Smooth muscle cell of the brain vasculature (primary cell): ENCODE results near the gene TMEM179B.
"Not testable (repeated sequence)": the region's sequence is repeated elsewhere in the genome, so short reads cannot be mapped to it uniquely, and the experiment has no call there.

Experiments used
- DNase-seq: peaks from one replicate; pipeline ENCODE4 v3.0.0-alpha.2; 2012; ENCODE audit warnings: low read depth, low spot score

Gene TMEM179B

DNA sequence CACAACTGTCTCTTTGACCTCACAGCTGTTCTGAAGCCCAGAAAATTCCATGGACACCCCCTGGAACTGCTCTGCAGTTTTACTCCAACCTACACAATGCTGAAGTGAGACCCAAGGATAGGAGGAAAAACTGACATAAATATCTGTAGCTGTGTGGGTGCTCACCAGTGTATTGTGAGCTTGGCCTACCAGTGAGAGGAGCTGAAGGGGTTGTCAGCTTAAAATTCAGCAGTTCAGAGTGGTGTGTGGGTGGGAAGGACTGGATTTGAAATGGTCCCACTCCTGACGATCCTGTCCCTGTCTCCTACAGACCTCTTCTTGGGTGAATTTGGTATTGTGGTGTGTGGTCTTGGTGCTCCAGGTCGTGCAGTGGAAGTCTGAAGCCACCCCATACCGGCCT lies 2.4 kb downstream of the TMEM179B start:
- DNase-seq = no peak

DNA sequence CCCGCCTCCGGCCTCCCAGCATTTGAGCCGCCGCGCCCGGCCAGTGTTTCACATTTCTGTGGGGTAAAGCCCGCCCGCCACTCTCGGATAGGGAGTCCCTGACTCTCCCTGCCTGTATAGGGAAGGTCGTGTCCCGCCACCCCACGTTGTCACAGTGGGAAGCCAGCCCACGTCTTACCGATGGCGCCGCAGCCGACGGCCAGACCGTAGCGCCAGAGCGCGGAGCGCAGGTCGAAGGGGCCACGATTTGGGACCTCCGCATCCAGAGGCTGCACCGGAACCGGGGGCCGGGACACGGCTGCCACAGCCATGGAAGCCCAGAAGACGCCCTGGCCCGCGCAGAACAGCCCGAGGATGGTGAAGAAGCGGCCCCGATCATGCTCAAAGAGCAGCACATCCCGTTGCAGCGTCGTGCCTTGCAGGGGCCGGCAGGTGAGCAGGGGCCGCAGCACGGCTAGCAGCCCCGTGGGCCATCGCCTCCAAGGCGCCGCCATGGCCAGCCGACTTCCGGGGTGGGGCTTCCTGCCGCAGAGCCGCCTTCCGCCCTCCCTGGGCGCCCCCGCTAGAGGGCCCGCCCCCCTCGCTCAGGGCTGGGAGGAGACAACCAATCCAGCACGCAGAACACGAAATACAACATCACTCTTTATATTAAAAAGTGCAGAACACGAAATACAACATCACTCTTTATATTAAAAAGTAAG lies 4.4 kb downstream of the TMEM179B start, which contains the start of gene TMEM223:
Gene TMEM223 (minus strand): TSS at position 506 of the 701 bp plus-strand sequence. CDS start 12 bp downstream, at position 494.
- DNase-seq = no peak

DNA sequence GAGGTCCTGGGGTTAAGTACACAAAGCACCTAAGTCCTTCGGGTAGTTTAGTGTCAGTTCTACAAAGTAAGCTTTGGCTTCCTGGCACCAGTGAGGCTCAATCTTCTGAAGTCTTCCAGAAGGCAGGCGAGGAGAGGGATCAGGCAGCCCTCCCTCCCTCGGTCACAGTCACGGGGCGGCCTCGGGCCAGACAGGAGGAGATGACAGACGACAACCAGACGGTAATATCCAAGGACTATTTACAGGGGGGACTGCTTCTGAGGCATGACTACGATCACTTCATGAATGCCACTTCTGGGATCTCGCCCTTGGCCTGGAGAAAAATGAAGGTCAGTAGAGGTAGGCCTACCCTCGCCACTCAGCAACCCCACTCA lies 5.0 kb downstream of the TMEM179B start:
- no peak for DNase-seq

DNA sequence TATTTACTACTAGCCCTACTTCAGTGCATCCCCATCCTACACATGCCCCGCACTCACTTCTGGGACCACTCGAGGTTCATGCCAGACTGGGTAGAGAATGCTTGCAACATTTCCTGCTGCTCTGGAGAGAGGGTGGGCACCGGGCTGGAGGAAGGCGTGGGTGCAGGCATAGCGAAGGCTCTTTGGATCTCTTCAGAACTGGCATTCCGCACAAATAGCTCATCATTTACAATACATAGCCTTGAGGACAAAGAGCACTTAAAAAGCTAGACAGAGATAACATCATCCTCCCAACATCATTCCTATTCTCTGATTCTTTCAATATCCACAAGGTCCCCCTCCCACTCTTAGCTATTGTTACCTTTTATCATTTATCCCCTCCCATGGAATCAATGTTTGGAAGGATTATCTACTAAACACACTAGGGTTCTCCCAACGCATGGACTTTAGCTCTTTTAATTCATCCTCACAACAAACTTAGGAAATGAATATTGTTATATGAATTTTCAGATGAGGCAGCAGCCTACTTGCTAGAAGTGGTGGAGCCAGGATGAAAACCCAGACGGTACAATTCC lies 7.1 kb downstream of the TMEM179B start:
- no peak for DNase-seq

DNA sequence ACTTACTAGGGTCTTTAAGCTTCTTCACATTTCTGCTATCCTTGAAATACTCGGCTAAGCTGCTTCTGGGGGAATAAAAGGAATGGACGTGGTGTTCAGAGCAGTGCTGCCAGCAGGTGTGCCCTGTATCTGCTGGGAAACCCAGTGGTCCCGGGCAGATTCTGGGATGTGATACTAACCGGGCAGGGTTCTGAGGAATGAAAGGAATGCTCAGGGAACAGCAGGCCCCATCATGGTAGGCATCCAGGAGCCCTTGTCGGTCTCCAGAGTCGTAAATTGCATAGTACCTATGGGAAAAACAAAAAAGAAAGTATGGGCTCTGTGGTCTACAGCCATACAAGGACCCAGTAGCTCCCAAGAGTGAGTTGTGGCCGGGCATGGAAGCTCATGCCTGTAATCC lies 9.1 kb downstream of the TMEM179B start:
- no peak for DNase-seq

DNA sequence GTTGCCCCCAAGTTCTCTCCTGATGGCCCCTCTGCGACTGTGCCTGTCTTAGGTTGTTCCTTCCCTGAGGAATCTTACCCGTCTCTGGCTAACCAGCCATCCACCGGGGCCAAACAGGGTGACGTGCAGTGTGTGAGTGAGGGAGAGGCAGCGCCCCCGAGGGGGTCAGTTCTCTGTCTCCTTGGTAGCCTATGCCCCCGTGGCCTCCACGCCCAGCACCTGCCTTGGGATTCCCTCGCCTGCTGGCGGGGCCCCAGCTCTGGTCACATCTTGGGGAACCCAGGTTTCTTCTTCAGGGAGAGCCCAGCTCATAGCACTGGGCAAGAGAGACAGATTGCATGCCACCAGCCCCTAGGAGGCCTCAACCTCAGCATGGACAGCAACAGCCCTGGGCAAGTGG lies 12.3 kb downstream of the TMEM179B start:
- DNase-seq = no peak

DNA sequence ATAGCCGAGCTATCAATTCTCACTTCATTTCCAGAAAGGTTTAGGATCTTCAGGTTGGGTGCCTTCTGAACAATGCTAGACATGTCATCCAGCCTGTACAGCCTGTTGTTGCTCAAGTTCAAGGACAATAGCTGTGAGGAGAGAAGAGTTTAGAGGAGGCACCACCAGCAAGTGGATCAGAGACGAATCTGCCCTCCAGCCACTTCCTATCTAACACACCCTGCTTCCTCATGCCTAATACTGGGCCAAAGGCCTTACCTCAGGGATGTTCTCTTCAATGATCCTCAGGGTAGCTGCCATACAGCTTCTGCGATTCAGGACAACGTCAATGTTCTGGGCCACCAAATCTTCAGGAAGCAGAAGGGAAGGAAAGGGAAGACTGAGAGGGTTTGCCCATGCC lies 13.9 kb downstream of the TMEM179B start:
- no peak for DNase-seq

DNA sequence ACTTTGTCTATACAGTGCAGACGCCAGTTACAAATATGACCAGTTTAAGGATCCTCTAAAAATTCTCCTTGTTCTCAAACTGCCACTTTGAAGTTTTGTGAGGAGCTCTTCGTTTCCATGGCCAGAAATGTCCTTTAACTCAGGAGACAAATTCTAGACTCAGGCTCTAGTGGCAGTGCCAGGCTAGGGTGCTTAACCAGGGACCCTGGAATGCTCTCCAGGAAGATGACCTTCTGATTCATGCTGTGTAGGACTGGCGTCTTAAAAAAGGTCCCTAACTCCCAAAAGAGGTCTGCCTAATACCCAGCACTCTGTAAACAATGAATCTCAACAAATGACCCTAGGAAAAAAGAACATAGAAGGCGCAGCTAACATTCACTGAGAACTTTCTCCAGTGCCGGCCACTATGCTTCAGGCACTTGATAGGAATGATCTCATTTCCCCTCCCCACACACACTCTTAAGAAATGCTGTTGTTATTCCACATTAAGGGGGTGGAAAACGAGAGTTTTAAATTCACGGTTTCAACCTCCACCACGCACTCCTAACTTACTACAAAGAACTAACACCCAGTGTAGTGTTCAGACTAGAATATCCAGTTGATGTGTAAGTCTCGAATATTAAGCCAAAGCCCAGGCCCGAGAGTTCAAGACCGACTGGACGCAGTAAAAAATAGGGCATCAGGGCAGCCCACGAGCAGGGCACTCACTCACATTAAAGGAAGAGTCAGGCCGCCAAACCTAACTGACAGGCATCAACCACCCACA lies 17.3 kb downstream of the TMEM179B start:
- no peak for DNase-seq

DNA sequence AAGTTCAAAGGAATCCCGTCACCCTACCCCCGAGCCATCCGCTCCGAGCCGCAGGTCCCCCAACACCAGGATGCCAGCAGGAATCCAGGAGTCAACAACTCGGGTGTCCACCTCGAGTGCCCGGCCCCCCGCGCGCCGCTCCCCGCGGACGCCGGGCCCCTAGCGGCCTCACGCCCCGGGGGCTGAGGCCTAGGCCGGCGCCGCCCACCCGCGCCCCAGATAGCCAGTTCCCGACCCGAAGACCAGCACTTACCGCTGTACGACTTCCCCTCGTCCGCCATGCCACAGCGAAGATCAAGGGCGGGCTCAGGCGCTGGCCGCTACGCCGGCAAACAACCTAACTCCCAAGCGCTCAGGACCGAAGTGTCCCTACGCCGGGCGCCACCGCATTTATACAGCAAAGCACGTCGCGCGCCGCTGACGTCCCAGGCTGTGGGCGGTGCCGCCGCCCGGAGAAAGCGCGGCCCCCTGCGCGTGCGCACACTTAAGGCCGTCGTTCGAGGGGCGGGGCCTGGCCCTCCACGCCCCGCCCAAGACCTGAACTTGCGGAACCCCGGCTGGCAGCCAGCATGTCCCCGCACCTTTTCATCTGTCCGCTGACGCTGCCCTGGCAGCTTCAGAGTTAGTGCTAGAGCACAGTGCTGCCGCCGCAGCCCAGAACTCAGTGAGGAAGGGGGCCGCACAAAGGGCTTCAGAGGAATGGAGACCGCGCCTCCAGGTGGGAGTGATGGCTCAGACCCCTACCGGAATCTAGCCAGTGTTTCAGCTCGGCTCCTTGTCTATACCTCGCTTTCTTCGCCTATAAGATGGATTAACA lies 18.1 kb downstream of the TMEM179B start, which contains the start of gene NXF1:
Gene NXF1 (minus strand): TSS at position 365 of the 817 bp plus-strand sequence. CDS start 84 bp downstream, at position 281.
- peak; percentile 89 for DNase-seq

DNA sequence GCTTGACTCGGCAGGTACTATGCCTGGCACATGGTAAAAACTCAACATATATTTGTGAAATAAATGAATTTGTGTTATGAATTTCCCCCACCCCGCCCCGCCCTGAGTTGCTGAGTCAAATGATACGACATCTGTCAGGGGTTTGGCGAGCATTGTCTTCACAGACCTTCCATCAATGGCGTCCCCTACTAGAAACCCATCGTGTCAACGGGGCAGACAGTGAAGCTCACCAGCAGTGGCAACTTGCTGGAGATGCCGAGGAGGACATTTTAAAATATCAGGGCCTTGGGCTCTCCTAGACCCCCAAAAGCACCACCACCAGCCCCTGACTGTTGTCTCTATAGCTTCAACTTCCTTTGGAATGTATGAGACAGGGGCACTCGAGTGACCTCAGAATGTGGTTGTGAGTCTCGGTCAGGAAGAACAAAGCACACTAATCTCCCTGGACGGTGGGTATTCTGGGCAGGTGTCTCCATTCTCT lies 18.8 kb downstream of the TMEM179B start:
- DNase-seq = no peak

DNA sequence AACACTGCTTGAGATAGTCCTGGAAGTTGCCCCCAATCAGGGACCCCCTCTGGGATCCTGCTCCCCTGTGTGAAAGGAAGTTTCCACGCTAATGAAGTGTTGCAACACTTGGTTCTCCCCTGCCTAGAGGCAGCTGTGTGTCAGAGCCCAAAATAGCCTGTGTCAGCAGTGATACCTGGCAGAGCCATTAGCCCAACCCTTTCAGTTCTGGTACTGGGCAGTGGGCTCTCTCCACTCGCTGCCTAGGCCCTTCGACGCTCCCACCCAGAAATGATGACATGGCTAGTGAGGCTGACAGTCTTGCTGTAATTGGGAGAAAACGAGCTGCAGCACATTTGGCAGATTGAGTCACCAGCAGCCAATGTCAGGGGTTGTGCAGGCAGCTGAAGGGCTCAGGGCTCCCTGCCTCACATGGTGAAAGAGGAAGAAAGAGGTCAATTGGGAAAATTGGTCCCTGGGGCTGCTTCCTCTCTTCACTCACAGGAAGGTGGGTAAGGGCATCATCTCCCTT lies 19.5 kb downstream of the TMEM179B start:
- DNase-seq = no peak

DNA sequence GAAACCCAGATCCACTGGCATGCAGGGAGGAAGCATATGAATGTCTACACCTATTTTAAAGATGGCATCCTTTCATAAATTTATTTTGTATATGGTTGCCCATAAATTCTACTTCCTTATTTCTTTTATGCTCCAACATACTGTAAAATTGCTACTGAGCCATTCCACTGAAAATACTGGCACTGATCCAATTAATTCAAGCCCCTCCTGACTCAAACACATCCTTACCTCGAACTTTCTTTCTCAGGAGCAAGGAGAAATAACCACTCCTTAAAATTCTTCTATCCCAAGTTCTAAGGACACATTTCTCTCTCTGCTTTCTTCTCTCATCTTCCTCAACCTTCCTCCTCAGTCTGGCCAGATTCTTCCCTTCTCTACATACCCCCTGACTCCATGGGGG lies 23.5 kb downstream of the TMEM179B start:
- no peak for DNase-seq

DNA sequence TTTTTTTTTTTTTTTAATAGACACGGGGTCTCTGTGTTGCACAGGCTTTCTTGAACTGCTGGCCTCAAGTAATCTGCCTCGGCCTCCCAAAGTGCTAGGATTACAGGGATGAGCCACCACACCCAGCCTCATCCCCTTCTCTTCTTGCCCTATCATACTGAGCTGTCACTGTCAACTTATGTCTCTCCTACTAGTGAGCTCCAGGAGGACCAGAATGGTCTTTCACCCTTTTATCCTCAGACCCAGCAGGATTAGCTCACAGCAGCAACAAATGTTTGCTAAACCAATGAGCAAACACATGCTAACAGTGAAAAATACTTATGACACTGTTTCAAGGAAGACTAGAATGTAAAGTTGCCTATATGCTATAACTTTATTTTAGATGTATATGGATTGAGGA lies 24.5 kb downstream of the TMEM179B start:
- no peak for DNase-seq

DNA sequence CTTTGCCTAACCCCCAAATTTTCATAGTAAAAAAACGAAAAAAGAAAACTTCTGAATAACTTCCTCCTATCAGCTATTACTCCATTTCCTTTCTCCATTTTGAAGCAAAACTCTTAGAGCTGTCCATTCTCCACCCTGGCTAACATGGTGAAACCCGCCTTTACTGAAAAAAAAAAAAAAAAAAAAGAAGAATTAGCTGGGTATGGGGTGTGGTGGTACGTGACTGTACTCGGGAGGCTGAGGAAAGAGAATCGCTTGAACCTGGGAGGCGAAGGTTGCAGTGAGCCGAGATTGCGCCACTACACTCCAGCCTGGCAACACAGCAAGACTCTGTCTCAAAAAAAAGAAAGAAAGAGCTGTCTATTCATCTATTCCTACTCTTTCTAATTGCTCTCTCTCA lies 29.4 kb downstream of the TMEM179B start:
- no peak for DNase-seq

DNA sequence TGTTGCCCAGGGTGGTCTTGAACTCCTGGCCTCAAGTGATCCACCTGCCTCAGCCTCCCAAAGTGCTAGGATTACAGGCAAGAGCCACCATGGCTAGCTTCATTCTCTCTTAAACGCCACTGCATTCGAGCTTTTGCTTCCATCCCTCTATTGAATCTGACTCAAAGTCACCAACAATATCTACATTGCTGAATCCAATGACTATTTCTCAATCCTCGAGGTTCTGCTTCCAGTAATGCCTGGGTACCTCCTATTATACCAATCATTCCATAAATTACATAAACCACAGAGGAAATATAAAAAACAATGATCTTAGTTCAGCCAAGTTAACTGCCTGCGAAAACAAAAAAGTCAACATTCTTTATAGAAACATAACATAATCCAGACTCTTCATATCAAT lies 29.9 kb downstream of the TMEM179B start:
- DNase-seq = no peak

DNA sequence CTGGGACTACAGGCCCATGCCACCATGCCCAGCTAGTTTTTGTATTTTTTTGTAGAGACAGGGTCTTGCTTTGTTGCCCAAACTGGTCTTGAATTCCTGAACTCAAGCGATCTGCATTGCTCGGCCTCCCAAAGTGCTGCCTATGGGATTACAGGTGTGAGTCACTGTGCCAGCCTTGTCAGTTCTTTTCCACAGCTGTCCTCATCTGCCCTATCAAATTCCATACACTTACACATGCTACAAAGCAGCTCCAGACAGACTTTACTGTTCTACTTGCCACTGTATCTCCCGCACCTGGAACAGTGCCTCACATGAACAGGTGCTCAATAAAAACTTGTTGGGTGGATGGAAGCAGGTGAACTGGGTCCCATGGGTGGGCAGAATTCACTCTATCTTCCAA lies 36.5 kb downstream of the TMEM179B start:
- no peak for DNase-seq

DNA sequence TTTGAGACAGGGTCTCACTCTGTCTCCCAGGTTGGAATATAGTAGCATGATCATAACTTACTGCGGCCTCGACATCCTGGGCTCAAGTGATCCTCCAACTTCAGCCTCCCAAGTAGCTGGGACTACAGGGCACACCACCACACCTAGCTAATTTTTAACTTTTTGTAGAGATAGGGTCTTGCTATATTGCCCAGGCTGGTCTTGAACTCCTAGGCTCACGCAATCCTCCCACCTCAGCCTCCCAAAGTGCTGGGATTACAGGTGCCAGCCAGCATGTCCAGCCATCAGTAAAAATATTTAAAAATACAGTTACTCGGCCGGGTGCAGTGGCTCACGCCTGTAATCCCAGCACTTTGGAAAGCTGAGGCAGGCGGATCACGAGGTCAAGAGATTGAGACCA lies 40.9 kb downstream of the TMEM179B start:
- DNase-seq = not testable (repeated sequence)

DNA sequence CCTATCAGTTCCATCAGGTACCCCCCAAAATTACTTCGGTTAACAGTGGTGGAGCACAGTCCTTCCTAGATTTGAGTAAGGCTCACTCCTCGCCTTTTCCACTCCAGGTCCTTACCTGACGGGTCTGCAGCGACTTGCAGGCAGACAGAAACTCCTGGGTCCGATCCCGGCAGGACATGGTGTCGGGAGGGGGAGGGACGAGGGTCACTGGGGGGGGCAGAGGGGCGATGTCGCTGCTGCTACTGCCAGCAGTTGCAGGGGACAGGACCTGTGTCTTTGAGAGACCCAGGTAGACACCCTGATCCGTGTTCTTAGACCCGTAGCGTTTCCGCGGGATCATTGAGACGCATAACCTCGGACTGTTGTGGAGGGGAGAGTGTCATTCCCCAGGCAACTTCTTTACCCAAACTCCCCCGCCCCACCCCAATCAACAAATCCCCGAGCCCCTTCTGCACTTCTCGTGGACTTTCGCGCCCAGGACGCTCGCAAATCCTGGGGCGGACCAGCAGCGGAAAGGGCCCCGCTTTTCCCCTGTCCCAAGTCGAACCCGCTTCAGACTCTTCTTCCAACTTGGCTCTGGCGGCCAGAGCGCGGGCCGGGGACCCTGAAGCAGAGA lies 43.8 kb downstream of the TMEM179B start:
- DNase-seq = no peak

DNA sequence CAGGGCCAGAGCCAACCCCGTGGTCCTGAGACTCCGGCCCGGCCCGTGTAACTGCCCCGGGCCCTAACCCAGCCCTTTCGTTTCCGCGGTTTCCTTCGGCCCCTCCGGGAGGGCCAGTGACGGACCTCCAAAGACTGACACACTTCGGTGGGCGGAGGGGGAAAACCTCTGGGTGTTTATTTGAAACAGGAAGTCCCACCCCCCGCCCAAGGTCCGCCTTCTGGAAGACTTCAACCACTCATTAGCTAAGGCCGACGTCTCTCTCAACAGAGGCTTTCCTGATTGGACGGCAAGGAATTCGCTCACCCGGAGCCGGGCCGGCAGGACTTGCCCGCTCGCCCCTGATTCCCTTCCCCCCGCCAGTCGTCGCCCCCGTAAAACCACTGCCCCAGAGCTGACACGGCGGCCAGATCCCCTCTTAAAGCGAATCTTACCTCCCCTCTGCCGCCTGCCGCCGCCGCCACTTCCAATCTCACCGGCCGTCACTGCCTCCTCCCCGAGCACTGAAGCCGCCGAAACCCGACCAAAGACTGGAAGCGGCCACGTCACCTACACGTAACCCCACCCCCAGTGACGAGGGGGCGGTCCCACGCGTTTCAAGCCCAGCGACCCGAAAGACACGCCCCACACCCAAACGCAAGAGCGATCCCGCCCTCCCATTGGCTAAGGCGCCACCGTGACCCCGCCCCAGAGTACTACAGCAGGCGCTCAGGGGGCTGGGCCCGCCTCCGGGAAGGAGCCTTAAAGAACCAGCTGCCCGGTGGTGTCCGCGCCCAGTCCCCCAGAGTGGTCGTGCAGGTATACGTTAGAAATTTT lies 44.5 kb downstream of the TMEM179B start, which contains the start of gene STX5:
Gene STX5 (minus strand): TSS at position 532 of the 816 bp plus-strand sequence. CDS start 808 bp downstream, outside the sequence.
- peak; percentile 99 for DNase-seq
